ENCODE measurements around the gene NLGN1.

DNA sequence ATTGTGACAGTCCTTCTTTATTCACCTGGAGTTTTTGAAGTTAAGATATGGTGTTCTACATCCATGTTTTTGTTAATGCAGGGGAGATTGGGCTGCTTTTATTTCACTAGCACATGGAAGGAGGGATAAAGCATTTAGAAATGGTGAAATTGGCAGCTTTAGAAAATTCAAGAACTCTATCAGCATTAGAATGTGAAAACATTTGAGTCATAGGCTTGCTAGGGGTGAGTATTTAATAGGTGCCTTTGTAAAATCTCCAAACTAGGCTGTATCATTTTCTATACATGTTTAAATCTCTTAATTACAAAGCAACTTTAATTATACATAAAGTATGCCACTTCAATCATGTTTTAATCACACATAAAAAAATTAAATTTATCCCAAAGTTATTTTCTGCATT is 12.9 kb downstream of the NLGN1 start:
- TF ChIP-seq, protein P1, sequence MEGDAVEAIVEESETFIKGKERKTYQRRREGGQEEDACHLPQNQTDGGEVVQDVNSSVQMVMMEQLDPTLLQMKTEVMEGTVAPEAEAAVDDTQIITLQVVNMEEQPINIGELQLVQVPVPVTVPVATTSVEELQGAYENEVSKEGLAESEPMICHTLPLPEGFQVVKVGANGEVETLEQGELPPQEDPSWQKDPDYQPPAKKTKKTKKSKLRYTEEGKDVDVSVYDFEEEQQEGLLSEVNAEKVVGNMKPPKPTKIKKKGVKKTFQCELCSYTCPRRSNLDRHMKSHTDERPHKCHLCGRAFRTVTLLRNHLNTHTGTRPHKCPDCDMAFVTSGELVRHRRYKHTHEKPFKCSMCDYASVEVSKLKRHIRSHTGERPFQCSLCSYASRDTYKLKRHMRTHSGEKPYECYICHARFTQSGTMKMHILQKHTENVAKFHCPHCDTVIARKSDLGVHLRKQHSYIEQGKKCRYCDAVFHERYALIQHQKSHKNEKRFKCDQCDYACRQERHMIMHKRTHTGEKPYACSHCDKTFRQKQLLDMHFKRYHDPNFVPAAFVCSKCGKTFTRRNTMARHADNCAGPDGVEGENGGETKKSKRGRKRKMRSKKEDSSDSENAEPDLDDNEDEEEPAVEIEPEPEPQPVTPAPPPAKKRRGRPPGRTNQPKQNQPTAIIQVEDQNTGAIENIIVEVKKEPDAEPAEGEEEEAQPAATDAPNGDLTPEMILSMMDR (IDR thresholded peaks at IDR 0.05; ENCODE audit: low read length): no peak
- TF ChIP-seq EZH2 (IDR thresholded peaks at IDR 0.05; ENCODE audit: borderline replicate concordance, low read length): no peak

Measured in OCI-LY1 (cell line).